Measurements from ENCODE around the gene DTYMK. TPM values are rescaled to one million over a fixed set of nuclear protein-coding genes. Genes with fewer than 3 reads are reported as not detected.

DTYMK gene
- total RNA-seq, 1 donor from 2014 or later, result 102 TPM

DNA sequence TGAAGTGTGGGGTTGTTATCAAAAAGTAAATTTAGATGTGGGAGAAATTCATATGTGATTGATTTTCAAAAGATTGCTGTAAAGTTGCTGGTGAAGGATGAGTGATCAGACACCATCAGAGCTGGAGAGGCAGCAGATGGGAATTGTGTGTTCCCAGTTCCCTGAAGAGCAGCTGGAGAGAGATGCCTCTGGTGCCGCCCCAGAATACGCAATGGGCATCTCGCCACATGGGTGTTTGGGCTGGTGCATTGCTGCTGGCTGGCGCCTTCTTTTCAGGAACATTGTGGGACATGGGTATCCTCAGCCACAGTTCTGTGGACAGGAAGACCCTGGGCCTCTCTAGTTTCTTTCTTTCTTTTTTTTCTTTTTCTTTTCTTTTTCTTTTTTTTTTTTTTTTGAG lies 37.2 kb downstream of the DTYMK start:
- TF ChIP-seq, protein P1, sequence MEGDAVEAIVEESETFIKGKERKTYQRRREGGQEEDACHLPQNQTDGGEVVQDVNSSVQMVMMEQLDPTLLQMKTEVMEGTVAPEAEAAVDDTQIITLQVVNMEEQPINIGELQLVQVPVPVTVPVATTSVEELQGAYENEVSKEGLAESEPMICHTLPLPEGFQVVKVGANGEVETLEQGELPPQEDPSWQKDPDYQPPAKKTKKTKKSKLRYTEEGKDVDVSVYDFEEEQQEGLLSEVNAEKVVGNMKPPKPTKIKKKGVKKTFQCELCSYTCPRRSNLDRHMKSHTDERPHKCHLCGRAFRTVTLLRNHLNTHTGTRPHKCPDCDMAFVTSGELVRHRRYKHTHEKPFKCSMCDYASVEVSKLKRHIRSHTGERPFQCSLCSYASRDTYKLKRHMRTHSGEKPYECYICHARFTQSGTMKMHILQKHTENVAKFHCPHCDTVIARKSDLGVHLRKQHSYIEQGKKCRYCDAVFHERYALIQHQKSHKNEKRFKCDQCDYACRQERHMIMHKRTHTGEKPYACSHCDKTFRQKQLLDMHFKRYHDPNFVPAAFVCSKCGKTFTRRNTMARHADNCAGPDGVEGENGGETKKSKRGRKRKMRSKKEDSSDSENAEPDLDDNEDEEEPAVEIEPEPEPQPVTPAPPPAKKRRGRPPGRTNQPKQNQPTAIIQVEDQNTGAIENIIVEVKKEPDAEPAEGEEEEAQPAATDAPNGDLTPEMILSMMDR (conservative IDR thresholded peaks at IDR 0.05; ENCODE audit: low read depth, low read length), result no peak
- DNase-seq (ENCODE audit: low read depth), result no peak
- H3K4me3 ChIP-seq (ENCODE audit: low read depth, low read length), result no peak overlapping the region

DNA sequence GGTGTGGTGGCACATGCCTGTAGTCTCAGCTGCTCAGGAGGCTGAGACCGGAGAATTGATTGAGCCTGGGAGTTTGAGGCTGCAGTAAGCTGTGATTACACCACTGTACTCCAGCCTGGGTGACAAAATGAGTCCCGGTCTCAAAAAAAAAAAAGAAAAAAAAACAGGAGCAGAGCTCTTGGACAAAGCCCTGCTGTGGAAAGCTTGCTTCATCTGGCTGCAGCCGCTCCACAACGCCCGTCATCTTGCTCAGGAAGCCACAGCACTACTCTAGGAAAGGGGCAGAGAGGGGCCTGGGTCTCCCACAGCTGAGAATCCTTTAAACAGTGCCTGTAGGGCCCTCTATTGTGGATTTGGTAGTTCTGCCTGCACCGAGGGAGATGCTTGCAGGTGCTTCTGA lies 38.2 kb downstream of the DTYMK start:
- TF ChIP-seq, protein P1 (conservative IDR thresholded peaks at IDR 0.05; ENCODE audit: low read depth, low read length), result no peak
- DNase-seq (ENCODE audit: low read depth), result no peak
- H3K4me3 ChIP-seq (ENCODE audit: low read depth, low read length), result no peak overlapping the region

DNA sequence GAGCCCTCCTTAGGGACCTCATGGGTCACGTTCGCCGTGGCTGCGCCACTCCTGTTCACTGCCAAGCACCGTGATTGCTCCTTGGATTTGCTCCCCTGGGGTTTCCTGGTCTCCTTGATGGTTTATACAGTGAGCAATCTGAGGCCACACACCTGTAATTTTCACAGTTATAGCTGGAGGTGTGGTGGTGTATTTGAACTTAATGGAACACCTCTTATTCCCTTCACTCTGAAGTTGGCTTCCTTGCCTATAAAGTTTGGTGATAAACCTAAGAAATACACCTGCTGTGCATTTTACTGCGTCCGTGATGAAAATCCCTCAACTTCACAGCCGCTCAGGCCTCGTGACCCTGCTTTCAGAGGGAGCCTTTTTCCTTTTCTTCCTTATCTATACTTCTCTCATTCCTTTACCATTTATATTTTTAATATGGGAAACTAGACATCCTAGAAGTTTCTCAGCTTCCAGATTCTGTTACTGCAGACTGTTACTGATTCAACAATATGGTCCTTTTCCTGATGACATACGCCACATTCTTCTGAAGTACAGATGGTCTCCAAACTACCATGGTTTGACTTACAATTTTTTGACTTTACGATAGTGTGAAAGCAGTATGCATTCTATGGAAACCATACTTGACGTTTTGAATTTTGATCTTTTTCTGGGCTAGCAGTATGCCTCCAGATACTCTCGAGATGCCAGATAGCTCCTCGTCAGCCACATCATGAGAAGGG lies 40.5 kb downstream of the DTYMK start:
- TF ChIP-seq, protein P1 (conservative IDR thresholded peaks at IDR 0.05; ENCODE audit: low read depth, low read length), result no peak
- no peak overlapping the region for H3K4me3 ChIP-seq (ENCODE audit: low read depth, low read length)
- DNase-seq (ENCODE audit: low read depth), result no peak

DNA sequence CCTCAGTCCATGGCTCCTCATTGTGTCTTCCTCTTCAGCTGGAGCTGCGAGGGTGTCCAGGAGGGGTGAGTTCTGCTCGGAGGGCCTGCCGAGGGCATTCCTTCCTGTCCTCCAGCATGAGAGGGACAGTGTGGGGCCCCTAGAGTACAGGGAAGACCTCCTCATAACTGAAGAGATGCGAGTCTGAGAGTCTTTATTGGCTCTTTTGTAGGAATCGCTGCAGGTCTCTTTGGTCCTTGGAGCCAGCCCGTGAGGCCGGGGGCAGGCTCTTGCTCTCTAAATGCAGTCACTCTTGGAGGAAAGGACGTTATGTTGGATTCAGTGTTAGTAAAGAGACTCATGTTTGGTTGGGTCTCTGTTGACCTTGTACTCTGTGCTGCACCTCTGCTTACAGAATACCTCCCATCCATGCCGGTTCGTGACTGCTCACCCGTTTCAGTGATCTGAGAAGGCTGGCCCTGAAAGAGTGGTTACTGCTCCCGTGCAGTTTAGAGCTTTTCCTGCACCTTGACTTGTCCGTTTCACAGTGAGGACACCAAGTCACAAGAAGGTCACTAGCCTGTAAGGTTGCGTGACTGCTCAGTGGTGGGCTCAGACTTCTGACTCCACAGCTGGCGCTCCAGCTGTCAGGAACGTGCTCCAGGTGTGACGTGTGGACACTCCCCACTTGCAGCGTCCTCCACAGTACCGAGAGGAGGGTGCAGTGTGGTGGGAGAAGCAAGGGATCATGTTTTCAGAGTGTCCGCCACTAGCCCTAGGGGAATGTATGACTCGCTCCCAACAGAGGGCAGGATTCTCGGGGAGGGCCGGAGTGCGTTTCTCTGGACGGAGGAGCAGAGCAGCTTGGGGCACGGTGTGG lies 41.3 kb downstream of the DTYMK start:
- DNase-seq (ENCODE audit: low read depth), result no peak
- no peak overlapping the region for H3K4me3 ChIP-seq (ENCODE audit: low read depth, low read length)
- TF ChIP-seq, protein P1 (conservative IDR thresholded peaks at IDR 0.05; ENCODE audit: low read depth, low read length), result no peak

DNA sequence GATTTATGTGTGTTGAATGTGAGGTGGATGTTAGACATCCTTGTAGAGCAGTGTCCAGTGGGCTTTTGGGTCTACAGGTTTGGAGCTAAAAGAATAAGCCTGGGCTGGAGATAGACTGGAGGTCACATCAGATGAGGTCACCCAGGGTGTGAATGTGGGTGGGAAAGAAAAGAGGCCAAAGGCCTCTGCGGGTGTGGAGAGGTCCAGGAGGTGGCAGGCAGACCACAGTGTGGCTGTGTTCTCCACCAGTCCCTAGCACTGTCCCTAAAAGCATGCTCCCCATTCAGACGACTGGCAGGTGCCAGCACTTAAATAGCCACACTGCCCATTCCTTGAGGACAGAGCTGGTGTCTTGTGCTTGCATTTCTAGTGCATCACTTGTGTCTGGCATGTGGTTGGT lies 45.0 kb downstream of the DTYMK start:
- no peak for DNase-seq (ENCODE audit: low read depth)
- no peak overlapping the region for H3K4me3 ChIP-seq (ENCODE audit: low read depth, low read length)
- TF ChIP-seq, protein P1 (conservative IDR thresholded peaks at IDR 0.05; ENCODE audit: low read depth, low read length), result no peak

DNA sequence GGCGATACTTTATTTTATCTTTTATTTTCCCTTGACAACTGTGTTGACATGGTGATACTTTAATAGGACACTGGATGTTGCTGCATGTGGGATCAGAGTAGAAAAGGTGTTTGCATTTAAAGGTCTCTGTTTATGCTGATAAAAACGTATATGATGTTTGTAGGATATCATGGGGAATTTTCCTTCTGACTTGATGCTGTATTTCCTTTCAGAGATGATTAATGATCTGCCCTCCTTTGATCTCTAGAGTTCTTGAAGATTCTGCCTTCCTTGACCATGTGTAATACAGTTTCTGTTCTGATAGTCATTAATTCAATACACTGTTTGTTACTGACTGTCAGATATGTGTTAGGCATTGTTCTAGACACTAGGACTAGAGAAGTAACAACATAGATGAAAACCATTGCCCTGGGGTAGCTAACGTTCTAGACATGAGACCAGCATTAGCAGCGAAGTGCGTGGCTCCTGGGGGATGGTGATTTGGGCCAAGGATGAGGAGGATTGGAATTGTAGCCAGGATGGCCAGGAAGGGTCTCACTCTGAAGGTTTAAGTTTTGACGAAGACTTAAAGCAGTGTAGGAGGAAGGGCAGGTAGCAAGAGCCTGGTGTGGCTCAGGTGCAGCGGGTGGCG lies 46.3 kb downstream of the DTYMK start:
- TF ChIP-seq, protein P1 (conservative IDR thresholded peaks at IDR 0.05; ENCODE audit: low read depth, low read length), result no peak
- DNase-seq (ENCODE audit: low read depth), result no peak
- H3K4me3 ChIP-seq (ENCODE audit: low read depth, low read length), result no peak overlapping the region

All from epithelial cell of proximal tubule (primary cell).